Measurements from ENCODE around the gene CD226.

Gene CD226

DNA sequence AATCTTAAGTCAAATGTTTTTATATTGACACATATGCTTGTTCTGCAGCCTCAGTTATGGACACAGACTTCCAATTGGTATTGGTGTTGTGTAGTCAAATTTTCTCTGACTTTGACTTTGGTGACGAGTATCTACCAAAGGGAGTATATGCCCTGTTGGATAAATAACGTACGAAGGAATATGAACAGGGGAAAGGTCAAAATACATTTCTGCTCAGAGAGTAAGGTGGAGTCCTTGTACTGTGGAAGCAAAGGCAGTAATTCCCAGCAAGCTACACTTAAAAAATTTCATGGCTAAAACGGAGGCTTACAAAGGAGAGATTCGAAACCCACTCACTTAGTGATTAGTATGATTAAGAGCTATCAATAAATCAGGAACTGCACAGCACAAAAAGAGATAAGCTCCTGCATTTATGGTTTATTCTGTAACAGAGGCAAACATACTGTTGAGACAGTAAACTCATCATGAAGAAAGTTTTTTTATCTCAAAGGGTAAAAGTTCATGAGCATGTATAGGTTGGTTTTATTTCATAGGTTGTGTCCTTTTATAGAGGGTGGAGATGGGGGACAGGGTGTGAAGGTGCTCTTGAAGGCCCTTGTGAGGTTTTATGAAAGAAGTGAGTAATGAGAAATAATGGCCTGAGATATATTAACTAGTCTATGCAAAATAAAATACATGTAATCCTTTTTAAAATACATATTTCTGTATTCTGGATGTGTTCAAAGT is 142.7 kb downstream of the CD226 start:
- DNase-seq: no peak

Data from fibroblast of skin of right biceps (primary cell).